HepG2 (cell line): ENCODE measurements around the gene ABCB8. TPM values are rescaled to one million over a fixed set of nuclear protein-coding genes. Genes with fewer than 3 reads are reported as not detected.
A peak's percentile ranks its signal among the peaks of the same experiment; 100 is the strongest.

Experiments used
- DMAP1 ChIP-seq: IDR thresholded peaks from 2 replicates; pipeline ENCODE4 v1.6.1; 2016
- ESRRA ChIP-seq: sonication (generic); formaldehyde crosslinking; IDR thresholded peaks from 2 replicates; pipeline ENCODE4 v1.5.1; 2020; ENCODE audit warnings: mild to moderate bottlenecking, low read depth, missing genetic modification reagents
- HOXA9 ChIP-seq: sonication (generic); formaldehyde crosslinking; IDR thresholded peaks from 2 replicates; pipeline ENCODE4 v1.8.1; 2022; ENCODE audit warnings: missing genetic modification reagents, mild to moderate bottlenecking, moderate library complexity, borderline replicate concordance
- NFYB ChIP-seq: sonication (generic); formaldehyde crosslinking; IDR thresholded peaks from 2 replicates; pipeline ENCODE4 v1.4.0; 2020; ENCODE audit warnings: missing genetic modification reagents
- NFYC ChIP-seq: IDR thresholded peaks from 2 replicates; pipeline ENCODE4 v1.6.1; 2016; ENCODE audit warnings: missing genetic modification reagents, missing compliant biosample characterization
- SMARCE1 ChIP-seq: fragments of 450-650 bp; IDR thresholded peaks from 2 replicates; pipeline ENCODE4 v1.6.1; 2017; ENCODE audit warnings: borderline replicate concordance
- SRF ChIP-seq: IDR thresholded peaks from 2 replicates; pipeline ENCODE4 v1.6.1; 2011; ENCODE audit warnings: mild to moderate bottlenecking, low read depth, low read length, moderate library complexity
- ZBTB38 ChIP-seq: sonication (generic); formaldehyde crosslinking; IDR thresholded peaks from 2 replicates; pipeline ENCODE4 v1.5.1; 2020; ENCODE audit warnings: mild to moderate bottlenecking, missing genetic modification reagents
- ZC3H13 ChIP-seq: sonication (generic); formaldehyde crosslinking; IDR thresholded peaks from 2 replicates; pipeline ENCODE4 v1.8.1; 2023; ENCODE audit warnings: mild to moderate bottlenecking, missing genetic modification reagents, moderate library complexity
- ZFP36L1 ChIP-seq: sonication (generic); formaldehyde crosslinking; IDR thresholded peaks from 2 replicates; pipeline ENCODE4 v1.8.0; 2022; ENCODE audit warnings: mild to moderate bottlenecking, missing genetic modification reagents, moderate library complexity
- ZNF333 ChIP-seq: sonication (generic); formaldehyde crosslinking; IDR thresholded peaks from 2 replicates; pipeline ENCODE4 v1.4.0; 2020; ENCODE audit warnings: mild to moderate bottlenecking, missing genetic modification reagents, borderline replicate concordance
- ZNF383 ChIP-seq: sonication (generic); formaldehyde crosslinking; IDR thresholded peaks from 2 replicates; pipeline ENCODE4 v1.4.0; 2020; ENCODE audit warnings: missing genetic modification reagents, mild to moderate bottlenecking, borderline replicate concordance
- ZNF451 ChIP-seq: sonication (generic); formaldehyde crosslinking; IDR thresholded peaks from 2 replicates; pipeline ENCODE4 v1.5.0; 2020; ENCODE audit warnings: mild to moderate bottlenecking, missing genetic modification reagents
- ZNF468 ChIP-seq: sonication (generic); formaldehyde crosslinking; IDR thresholded peaks from 2 replicates; pipeline ENCODE4 v1.8.0; 2022; ENCODE audit warnings: mild to moderate bottlenecking, moderate library complexity, missing genetic modification reagents
- ZNF546 ChIP-seq: sonication (generic); formaldehyde crosslinking; conservative IDR thresholded peaks from 2 replicates; pipeline ENCODE4 v1.8.1; 2023; ENCODE audit warnings: mild to moderate bottlenecking, missing genetic modification reagents
- ZSCAN21 ChIP-seq: sonication (generic); formaldehyde crosslinking; IDR thresholded peaks from 2 replicates; pipeline ENCODE4 v1.8.0; 2022; ENCODE audit warnings: mild to moderate bottlenecking, missing genetic modification reagents, moderate library complexity, borderline replicate concordance
- polyA plus RNA-seq, 8 experiments: library from polyadenylated mRNA; depleted of rRNA in 3 of 8; stranded (reverse) in 7 of 8; unstranded in 1 of 8; fragments of >200 nt; fragmentation: Illumina TruSeq in 4 of 8; extraction: Trizol in 4 of 8; gene quantifications; 2 replicates each; pipeline versions ENCODE4 v1.2.1 to v1.2.3, GENCODE V29; 2011 to 2016; ENCODE audit warnings: low read depth in 4 of 8, missing spikeins in 1 of 8, mixed read lengths in 1 of 8; ENCODE audit not compliant: insufficient read depth in 1 of 8
- total RNA-seq, 5 experiments: library from RNA; depleted of rRNA; stranded (reverse); fragments of >200 nt; fragmentation: Illumina TruSeq; extraction: Trizol; gene quantifications; 2 replicates each; pipeline ENCODE4 v1.2.3, GENCODE V29; 2016; ENCODE audit warnings: low read depth in 1 of 5
- TF ChIP-seq, protein P1 (sequence below): sonication (generic); formaldehyde crosslinking; IDR thresholded peaks from 2 replicates; pipeline ENCODE4 v1.8.0; 2022; ENCODE audit warnings: missing genetic modification reagents, mild to moderate bottlenecking, inconsistent platforms, borderline replicate concordance
- TF ChIP-seq, protein P2 (sequence below): sonication (generic); formaldehyde crosslinking; IDR thresholded peaks from 2 replicates; pipeline ENCODE4 v1.4.0; 2020; ENCODE audit warnings: missing genetic modification reagents
- TF ChIP-seq, protein P3 (sequence below): sonication (generic); formaldehyde crosslinking; IDR thresholded peaks from 2 replicates; pipeline ENCODE4 v1.5.1; 2020; ENCODE audit warnings: missing genetic modification reagents, mild to moderate bottlenecking, borderline replicate concordance
- TF ChIP-seq, protein P4 (sequence below): sonication (generic); formaldehyde crosslinking; IDR thresholded peaks from 2 replicates; pipeline ENCODE4 v1.5.0; 2020; ENCODE audit warnings: mild to moderate bottlenecking, missing genetic modification reagents
- TF ChIP-seq, protein P5 (sequence below): sonication (generic); formaldehyde crosslinking; IDR thresholded peaks from 2 replicates; pipeline ENCODE4 v1.4.0; 2020; ENCODE audit warnings: missing genetic modification reagents

The ABCB8 gene
- total and polyA plus RNA-seq, 2 of the 13 experiments (the other 11 are each of a cell fraction or from before 2014, with no cell fraction given), result 6.6 to 16.7 TPM

DNA sequence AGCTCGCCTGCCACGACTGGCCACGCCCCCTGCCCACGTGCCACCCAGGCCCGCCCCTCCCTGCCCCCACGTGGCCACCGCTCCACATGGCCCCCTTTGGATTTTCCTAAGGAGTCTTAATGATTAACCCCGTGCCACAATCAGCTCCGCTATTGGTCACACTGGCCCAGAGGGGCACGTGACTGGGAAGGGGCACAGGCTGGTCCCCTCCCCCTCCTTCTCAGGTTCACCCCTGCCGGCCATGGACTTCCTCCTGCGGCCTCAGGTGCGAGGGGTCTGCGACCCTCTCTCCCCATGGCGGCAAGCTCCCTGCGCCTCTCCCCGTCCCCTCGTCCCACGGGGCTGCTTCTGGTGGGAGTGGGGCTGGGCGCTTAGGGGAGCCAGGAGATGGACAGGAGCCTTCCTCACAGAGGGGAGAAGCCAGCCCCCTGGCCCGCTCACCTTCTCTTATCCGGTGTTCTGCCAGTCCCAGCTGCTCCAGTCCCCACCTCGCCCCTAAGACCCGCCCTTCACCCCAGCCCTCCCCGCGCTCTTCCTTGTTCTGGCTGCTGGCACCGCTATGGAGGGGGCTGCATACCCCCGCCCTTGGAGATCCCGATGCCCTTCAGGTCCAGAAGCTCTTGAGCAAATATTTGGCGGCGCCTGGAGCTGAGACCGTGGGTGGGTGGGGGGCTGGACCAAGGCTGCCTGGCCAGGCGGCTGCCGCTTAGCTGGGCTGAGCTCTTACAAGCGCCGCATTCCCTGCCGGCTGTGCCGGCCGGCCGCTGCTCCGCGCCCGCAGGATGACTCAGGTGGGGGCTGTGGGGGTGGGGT, 34.4 kb downstream of the ABCB8 start (continued):
- TF ChIP-seq, protein P1, sequence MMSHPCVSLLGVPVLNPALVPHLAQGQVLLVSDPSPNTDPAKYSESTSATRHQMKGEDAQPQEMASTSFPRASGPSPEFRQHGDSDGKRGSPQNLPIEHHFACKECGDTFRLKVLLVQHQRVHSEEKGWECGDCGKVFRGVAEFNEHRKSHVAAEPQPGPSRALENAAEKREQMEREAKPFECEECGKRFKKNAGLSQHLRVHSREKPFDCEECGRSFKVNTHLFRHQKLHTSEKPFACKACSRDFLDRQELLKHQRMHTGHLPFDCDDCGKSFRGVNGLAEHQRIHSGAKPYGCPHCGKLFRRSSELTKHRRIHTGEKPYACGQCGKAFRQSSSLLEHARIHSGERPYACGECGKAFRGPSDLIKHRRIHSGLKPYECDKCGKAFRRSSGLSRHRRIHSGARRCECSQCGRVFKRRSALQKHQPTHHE (CRISPR knock-in tag), result no peak
- TF ChIP-seq, protein P2, sequence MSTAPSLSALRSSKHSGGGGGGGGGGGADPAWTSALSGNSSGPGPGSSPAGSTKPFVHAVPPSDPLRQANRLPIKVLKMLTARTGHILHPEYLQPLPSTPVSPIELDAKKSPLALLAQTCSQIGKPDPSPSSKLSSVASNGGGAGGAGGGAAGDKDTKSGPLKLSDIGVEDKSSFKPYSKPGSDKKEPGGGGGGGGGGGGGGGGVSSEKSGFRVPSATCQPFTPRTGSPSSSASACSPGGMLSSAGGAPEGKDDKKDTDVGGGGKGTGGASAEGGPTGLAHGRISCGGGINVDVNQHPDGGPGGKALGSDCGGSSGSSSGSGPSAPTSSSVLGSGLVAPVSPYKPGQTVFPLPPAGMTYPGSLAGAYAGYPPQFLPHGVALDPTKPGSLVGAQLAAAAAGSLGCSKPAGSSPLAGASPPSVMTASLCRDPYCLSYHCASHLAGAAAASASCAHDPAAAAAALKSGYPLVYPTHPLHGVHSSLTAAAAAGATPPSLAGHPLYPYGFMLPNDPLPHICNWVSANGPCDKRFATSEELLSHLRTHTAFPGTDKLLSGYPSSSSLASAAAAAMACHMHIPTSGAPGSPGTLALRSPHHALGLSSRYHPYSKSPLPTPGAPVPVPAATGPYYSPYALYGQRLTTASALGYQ, result no peak
- TF ChIP-seq ZBTB38 (CRISPR knock-in tag) (peak; percentile 12; the same call in 1 of the 2 replicates), ZSCAN21 (CRISPR knock-in tag) (0 out of 2 replicates have a peak, but pooled peaks have one; percentile 2), NFYC (CRISPR knock-in tag) (peak; percentile 75), DMAP1 (CRISPR knock-in tag) (peak; percentile 70), ZNF546 (no peak), SMARCE1 (no peak), ZNF383 (CRISPR knock-in tag) (no peak), ZNF468 (CRISPR knock-in tag) (no peak), NFYB (peak; percentile 61; the same call in 1 of the 2 replicates), SRF (no peak), ZC3H13 (no peak), ZNF333 (CRISPR knock-in tag) (no peak), ZNF451 (CRISPR knock-in tag) (peak; percentile 74), ZFP36L1 (CRISPR knock-in tag) (peak; percentile 39; the same call in 1 of the 2 replicates), ESRRA (CRISPR knock-in tag) (peak; percentile 43), HOXA9 (no peak)
- TF ChIP-seq, protein P3, sequence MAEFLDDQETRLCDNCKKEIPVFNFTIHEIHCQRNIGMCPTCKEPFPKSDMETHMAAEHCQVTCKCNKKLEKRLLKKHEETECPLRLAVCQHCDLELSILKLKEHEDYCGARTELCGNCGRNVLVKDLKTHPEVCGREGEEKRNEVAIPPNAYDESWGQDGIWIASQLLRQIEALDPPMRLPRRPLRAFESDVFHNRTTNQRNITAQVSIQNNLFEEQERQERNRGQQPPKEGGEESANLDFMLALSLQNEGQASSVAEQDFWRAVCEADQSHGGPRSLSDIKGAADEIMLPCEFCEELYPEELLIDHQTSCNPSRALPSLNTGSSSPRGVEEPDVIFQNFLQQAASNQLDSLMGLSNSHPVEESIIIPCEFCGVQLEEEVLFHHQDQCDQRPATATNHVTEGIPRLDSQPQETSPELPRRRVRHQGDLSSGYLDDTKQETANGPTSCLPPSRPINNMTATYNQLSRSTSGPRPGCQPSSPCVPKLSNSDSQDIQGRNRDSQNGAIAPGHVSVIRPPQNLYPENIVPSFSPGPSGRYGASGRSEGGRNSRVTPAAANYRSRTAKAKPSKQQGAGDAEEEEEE (CRISPR knock-in tag), result no peak; the same call in 1 of the 2 replicates
- TF ChIP-seq, protein P4, sequence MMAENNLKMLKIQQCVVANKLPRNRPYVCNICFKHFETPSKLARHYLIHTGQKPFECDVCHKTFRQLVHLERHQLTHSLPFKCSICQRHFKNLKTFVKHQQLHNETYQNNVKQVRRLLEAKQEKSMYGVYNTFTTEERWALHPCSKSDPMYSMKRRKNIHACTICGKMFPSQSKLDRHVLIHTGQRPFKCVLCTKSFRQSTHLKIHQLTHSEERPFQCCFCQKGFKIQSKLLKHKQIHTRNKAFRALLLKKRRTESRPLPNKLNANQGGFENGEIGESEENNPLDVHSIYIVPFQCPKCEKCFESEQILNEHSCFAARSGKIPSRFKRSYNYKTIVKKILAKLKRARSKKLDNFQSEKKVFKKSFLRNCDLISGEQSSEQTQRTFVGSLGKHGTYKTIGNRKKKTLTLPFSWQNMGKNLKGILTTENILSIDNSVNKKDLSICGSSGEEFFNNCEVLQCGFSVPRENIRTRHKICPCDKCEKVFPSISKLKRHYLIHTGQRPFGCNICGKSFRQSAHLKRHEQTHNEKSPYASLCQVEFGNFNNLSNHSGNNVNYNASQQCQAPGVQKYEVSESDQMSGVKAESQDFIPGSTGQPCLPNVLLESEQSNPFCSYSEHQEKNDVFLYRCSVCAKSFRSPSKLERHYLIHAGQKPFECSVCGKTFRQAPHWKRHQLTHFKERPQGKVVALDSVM (CRISPR knock-in tag), result no peak; the same call in 1 of the 2 replicates
- TF ChIP-seq, protein P5, sequence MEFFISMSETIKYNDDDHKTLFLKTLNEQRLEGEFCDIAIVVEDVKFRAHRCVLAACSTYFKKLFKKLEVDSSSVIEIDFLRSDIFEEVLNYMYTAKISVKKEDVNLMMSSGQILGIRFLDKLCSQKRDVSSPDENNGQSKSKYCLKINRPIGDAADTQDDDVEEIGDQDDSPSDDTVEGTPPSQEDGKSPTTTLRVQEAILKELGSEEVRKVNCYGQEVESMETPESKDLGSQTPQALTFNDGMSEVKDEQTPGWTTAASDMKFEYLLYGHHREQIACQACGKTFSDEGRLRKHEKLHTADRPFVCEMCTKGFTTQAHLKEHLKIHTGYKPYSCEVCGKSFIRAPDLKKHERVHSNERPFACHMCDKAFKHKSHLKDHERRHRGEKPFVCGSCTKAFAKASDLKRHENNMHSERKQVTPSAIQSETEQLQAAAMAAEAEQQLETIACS (CRISPR knock-in tag), result no peak; the same call in 1 of the 2 replicates
